SW 1271 (cell line): Measurements from ENCODE around the gene CNKSR1.
A peak's percentile ranks its signal among the peaks of the same experiment; 100 is the strongest.
"Not testable (repeated sequence)": the region's sequence is repeated elsewhere in the genome, so short reads cannot be mapped to it uniquely, and the experiment has no call there.

Experiments used
- DNase-seq, 2 experiments: peaks; one replicate each; lab custom pipeline; 2025; lab: John Stamatoyannopoulos, UW

Gene CNKSR1

DNA sequence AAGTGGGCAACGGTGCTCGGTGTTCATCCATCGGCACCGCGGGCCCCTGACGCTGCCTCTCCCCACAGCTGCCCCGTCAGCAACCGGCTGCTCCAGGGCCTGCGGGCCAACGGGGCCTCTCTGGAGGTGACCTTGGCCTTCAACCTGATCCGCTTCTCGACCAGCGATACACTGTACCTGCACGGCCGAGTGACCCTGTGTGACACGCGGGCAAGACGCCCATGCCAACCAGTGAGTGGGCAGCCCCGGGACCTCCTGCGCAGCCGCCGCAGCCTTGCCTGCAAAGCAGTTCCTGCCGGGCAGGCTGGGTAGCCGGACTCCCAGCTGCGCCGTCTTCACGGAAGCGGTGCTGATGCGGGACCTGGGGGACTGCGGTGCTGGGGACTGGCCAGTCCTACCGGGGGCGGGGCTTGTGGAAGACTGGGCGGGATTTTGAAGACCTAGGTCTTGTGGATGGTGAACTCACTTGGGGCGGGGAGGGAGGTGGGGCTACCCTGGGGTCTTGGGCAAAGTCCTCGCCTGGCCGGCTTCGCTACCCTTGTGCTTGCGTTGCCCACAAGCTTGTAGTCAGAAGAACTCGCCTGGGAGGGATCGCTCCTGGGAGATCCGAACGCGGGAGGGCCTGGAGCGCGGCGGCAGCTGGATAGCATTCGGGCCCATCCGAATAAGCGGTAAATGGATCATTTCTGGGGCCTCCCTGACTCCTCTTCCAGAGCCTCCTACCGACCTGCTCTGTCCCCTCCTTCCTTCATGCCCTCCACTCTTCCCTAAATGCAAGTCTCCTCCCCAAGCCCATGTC is 47.9 kb downstream of the CNKSR1 start:
- no peak for DNase-seq

DNA sequence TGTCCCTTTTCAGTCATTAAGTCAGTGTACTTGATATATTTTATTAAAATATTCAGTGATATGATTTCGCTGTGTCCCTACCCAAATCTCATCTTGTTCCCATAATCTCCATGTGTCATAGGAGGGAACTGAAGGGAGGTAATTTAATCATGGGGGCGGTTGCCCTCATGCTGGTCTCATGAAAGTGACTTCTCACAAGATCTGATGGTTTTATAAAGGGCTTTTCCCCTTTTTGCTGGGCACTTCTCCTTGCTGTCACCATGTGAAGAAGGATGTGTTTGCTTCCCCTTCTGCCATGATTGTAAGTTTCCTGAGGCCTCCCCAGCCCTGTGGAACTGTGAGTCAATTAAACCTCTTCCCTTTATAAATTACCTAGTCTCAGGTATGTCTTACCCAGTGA is 53.4 kb downstream of the CNKSR1 start:
- not testable (repeated sequence) for DNase-seq

DNA sequence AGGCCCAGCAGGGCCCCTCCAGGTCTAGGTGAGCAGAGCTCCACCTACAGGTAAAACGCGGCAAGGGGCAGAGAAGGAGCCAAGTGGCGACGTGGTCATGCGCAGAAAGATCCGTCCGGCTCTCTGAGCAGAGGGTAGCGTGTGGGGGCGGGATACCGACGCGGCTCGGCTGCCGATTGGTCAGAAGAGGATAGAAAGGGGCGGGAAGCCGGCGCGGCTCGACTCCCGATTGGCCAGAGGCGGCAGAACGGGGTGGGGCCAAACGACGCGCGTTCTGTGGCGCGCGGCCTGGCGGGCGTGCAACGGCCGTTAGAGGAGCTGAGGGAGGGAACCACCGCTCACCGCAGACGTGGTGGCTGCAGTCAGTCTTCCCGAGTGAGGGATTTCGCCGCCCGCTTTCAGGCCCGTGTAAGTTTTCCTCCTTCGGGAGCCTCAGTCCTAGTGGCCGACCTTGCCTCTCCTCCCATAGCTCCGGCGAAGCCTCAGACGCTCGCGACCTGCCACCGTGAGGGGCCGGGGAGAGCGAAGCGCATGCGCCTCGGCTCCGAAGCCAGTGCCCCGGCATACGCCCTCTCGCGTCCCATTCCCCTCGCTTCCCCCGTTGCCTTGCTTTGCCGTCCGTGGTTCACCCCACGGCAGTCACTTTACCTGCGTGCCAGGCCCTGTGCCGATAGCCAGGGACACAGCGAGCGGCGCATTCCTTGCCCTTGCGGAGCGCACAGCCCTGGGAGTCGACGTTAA is 56.8 kb downstream of the CNKSR1 start, which contains the start of gene CEP85:
Gene CEP85 (plus strand): TSS at position 298 of the 741 bp plus-strand sequence. CDS start 5,584 bp downstream, outside the sequence.
- peak; percentile 80 to 91 for DNase-seq

DNA sequence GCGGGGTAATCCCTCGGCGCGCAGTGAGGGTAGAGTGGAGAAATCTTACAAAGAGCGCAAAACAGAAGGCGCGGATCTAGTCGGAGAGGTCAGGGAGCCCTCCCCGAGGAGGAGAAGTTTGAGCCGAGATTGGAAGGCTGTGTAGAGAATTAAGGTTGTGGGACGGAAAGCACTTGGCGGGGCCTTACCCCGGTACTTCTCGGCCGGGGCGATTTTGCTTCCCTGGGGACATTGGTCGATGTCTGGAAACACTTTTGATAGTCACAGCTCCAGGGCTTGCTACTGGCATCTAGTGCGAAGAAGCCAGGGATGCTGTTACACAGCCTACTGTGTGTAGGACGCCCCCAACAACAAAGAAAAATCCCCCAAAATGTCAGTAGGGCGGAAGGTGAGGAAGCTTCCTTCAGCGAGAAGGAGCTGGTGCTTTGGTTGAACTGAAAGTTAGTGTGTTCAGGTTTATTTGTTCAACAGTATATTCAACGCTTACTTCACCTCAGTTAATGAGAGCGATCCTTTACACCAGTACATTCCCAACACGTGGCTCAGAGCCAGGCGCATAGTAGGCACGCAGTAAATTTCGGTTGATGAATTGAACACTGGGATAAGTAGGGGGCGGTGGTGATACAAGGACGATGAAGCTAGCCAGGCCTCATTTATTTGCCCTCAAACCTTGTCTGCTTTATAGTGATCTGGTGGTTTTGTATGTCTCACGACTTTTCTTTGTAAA is 57.5 kb downstream of the CNKSR1 start:
- DNase-seq, result no peak

DNA sequence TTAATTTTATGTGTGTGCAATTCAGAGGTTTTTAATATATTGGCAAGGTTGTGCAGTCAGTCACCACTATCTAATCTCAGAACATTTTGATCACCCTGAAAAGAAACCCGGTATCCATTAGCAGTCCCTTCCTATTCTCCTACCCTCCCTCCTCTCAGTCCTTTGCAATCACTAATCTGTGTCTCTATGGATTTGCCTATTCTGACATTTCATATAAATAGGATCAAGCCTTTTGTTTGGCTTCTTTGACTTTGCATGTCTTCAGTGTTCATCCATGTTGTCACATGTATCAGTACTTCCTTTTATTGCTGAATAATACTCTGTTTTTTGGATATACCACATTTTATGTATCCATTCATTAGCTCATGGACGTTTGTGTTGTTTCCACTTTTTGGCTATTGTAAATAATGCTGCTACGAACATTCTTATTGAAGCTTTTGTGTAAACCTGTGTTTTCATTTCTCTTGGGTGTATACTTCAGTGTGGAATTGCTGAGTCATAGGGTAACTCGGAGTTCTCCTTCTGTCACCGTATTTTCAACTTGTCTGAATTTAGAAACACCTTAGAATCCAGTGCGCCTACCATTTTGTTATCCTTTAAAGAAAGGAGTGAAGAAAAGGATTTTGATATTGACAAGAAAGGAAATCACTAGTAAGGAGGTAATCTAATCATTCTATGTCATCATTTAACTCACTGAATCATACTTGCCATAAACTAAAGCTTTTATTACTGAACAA is 60.1 kb downstream of the CNKSR1 start:
- no peak for DNase-seq
